IPS-18a (cell line): Measurements from ENCODE around the gene BCDIN3D.
"Not testable (repeated sequence)": the region's sequence is repeated elsewhere in the genome, so short reads cannot be mapped to it uniquely, and the experiment has no call there.

Experiments
- H3K27ac ChIP-seq: one replicate; pipeline ENCODE4 v1.5.1; 2013; ENCODE audit warnings: low read length
- H3K27me3 ChIP-seq: one replicate; pipeline ENCODE4 v1.6.1; 2013; ENCODE audit warnings: mild to moderate bottlenecking, low read length; ENCODE audit not compliant: control insufficient read depth, insufficient read depth
- H3K36me3 ChIP-seq: one replicate; pipeline ENCODE4 v1.6.1; 2013; ENCODE audit warnings: low read depth, low read length; ENCODE audit not compliant: control insufficient read depth
- H3K4me1 ChIP-seq: one replicate; pipeline ENCODE4 v1.6.1; 2013; ENCODE audit warnings: low read depth, low read length; ENCODE audit not compliant: control insufficient read depth
- H3K4me3 ChIP-seq: one replicate; pipeline ENCODE4 v1.5.1; 2013; ENCODE audit warnings: low read length
- H3K9ac ChIP-seq: one replicate; pipeline ENCODE4 v1.6.1; 2013; ENCODE audit warnings: mild to moderate bottlenecking, low read length, moderate library complexity
- H3K9me3 ChIP-seq: one replicate; pipeline ENCODE4 v1.6.1; 2013; ENCODE audit warnings: low read depth, low read length; ENCODE audit not compliant: control insufficient read depth

Gene BCDIN3D

DNA sequence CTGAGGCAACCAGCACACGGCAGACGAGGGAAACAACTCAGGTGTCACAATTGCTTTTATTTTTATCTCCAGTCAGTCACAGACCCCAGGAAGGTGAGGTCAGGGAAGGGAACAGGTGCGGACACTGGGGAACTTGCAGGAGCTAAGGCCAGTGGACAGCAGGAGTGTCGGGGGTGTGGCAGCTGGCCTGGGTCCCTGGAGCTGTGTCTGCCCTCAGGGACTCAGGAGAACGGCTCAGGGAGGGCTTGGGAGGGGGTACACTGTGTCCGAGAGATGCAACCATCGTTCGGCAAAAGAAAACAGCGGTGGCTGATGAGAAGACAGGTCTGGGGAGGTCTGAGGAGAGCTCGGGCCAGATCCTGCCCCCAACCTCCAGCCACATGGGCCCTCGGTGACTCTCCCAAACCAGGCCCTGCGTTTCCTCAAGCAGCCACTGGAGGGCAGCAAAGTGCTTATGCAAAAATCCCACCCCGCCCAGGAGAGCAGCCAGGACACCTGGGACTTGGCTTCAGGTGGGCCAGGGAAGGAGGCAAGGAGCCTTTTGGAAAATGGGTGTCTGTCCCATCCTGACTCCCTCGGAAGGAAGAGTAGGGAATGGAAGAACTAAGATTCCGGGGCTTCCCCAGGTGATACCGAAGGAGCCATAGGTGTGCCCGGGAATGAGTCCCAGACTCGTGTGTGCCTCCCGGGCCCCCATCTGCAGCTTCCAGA lies 24.1 kb upstream of the BCDIN3D start:
- Histone ChIP-seq H3K9me3 (no peaks in the 10 kb centered on the region), H3K4me3 (no peak overlapping the region), H3K27ac (no peak overlapping the region), H3K36me3 (no peaks in the 10 kb centered on the region), H3K4me1 (no peaks in the 10 kb centered on the region), H3K27me3 (no peaks in the 10 kb centered on the region), H3K9ac (no peak overlapping the region)

DNA sequence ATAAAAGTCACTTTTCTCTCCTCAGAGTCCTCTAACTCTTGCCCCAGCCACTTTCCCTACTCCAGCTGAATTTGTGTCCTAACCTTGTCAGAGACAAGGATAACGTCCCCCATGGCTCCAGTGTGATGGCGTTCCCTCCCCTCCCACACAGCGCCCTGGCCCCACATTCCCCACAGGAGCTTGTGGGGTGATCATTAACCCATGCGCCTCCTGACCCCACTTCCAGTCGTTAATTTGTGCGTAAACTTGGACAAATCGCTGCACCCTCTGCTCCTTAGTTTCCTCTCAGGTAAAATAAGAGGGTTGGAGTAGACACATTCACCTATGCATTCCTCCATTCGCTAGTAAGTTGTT lies 22.9 kb upstream of the BCDIN3D start:
- no peak overlapping the region for H3K4me3 ChIP-seq
- no peaks in the 10 kb centered on the region for H3K27me3 ChIP-seq
- H3K9ac ChIP-seq: no peak overlapping the region
- no peaks in the 10 kb centered on the region for H3K36me3 ChIP-seq
- H3K4me1 ChIP-seq: no peaks in the 10 kb centered on the region
- no peak overlapping the region for H3K27ac ChIP-seq
- H3K9me3 ChIP-seq: no peaks in the 10 kb centered on the region

DNA sequence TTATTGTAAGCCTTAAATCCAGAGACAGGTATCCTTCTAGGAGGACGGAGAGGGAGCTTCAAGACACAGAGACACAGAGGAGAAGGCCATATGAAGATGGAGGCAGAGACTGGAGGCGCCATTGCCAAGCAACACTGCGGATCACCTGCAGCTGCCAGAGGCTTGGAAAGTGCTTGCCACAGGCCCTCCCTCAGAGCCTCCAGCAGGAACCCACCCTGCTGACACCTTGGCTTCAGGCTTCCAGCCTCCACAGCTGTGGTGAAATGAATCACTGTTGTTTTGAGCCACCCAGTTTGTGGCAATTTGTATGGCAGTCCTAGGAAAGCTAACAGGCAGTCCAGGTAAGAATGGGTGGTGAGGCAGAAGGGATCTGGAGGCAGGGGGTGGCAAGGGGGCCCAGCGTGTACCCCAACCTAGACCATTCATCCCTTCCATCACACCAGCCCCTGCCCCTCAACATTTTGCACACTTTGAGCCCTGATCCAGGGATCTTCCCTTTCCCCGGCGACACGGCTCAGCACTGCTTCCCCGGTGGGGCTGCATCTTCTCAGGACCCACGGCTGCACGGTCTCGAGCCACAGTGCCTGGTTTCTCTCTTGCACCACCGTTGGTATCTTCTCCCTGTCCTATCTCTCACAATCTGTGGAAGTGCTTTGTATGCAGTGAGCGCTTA lies 22.3 kb upstream of the BCDIN3D start:
- no peak overlapping the region for H3K27ac ChIP-seq
- no peaks in the 10 kb centered on the region for H3K9me3 ChIP-seq
- H3K9ac ChIP-seq: no peak overlapping the region
- H3K27me3 ChIP-seq: no peaks in the 10 kb centered on the region
- no peaks in the 10 kb centered on the region for H3K4me1 ChIP-seq
- H3K36me3 ChIP-seq: no peaks in the 10 kb centered on the region
- no peak overlapping the region for H3K4me3 ChIP-seq

DNA sequence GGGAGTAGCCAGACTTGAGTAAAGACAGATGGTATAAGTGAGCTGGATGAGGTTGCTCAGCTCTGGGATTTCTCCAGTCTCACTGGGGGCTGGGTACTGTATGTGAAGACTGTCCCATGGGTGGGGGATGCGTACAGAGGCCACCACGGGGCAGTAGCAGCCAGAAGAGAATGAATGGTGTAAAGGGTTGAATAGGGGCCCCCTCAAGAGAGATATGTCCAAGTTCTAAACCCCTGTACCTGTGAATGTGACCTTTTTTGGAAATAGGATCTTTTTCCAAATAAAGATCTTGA lies 21.8 kb upstream of the BCDIN3D start:
- no peak overlapping the region for H3K27ac ChIP-seq
- no peaks in the 10 kb centered on the region for H3K36me3 ChIP-seq
- no peak overlapping the region for H3K9ac ChIP-seq
- H3K9me3 ChIP-seq: no peaks in the 10 kb centered on the region
- H3K4me1 ChIP-seq: no peaks in the 10 kb centered on the region
- no peaks in the 10 kb centered on the region for H3K27me3 ChIP-seq
- no peak overlapping the region for H3K4me3 ChIP-seq

DNA sequence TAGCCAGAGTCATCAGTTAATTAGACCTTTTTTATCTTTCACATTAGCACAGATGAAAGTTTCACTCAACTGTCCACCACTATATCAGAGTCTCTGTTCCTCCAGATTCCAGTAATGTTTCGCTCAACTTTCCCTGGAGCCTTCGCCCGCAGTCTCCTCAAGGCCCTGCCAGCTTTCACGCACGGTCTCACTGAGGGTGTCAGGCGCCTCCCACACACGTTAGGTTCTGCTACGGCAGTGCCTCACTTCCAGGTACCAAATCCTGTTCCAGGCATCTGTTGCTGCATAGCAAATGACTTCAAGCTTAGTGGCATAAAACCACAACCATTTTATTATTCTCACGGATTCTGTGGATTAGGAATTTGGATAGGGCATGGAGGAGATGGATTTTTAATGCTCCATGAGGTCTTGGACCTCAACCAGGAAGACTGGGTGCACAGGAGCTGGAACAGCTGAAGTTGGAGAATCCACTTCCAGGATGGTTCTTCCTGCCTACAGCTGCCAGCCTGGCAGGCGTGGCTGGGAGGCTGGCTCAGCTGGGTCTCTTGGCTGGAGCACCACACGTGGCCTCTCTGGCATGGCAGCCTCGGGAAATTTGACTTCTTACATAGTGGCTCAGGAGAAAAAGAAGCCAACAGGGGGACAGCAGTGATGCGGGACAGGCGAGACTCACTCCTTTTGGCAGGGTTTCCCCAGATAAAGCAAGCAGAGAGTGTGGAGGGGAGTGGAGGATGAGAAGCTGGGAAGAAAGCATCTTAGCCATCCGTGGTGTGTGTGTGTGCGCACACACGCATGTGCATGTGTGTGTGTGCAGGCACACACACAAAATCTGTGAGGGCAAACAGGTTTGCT lies 21.3 kb upstream of the BCDIN3D start:
- H3K9me3 ChIP-seq: no peaks in the 10 kb centered on the region
- no peaks in the 10 kb centered on the region for H3K4me1 ChIP-seq
- no peak overlapping the region for H3K4me3 ChIP-seq
- no peaks in the 10 kb centered on the region for H3K27me3 ChIP-seq
- no peak overlapping the region for H3K27ac ChIP-seq
- H3K9ac ChIP-seq: no peak overlapping the region
- no peaks in the 10 kb centered on the region for H3K36me3 ChIP-seq

DNA sequence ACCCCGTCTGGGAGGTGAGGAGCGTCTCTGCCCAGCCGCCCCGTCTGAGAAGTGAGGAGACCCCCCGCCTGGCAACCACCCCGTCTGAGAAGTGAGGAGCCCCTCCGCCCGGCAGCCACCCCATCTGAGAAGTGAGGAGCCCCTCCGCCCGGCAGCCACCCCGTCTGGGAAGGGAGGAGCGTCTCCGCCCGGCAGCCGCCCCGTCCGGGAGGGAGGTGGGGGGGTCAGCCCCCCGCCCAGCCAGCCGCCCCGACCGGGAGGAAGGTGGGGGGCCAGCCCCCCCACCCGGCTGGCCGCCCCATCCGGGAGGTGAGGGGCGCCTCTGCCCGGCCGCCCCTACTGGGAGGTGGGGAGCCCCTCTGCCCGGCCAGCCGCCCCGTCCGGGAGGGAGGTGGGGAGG lies 18.0 kb upstream of the BCDIN3D start:
- not testable (repeated sequence) for H3K36me3 ChIP-seq, H3K27ac ChIP-seq, H3K4me1 ChIP-seq, H3K27me3 ChIP-seq, H3K9me3 ChIP-seq, H3K9ac ChIP-seq, H3K4me3 ChIP-seq

DNA sequence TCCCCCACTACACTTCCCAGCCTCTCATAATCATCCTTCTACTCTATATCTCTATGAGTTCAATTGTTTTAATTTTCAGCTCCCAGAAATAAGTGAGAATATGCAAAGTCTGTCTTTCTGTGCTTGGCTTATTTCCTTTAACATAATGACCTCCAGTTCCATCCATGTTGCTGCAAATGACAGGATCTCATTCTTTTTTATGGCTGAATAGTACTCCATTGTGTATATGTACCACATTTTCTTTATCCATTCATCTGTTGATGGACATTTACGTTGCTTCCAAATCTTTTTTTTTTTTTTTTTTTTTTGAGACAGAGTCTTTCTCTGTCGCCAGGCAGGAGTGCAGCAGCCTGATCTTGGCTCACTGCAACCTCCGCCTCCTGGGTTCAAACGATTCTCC lies 13.0 kb upstream of the BCDIN3D start:
- not testable (repeated sequence) for H3K27ac ChIP-seq, H3K4me1 ChIP-seq, H3K9ac ChIP-seq, H3K9me3 ChIP-seq, H3K27me3 ChIP-seq, H3K36me3 ChIP-seq, H3K4me3 ChIP-seq

DNA sequence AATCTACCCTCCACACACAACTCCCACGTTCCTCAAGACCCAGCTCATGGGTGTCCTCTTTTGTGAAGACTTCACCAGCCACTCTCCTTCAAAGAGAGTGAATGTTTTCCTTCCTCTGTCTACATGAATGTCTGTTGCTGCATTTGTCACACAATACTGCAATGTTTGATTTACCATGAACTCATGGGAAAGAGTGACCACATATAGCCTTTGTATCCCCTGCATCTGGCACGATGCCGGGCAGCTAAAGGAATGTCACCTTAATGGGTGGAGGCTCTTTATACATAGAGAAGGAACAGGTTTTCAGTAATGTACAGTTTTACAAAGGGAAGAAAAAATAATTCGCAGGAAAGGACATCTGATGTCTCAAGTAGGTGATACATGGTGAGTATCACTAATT lies 12.1 kb upstream of the BCDIN3D start:
- no peak overlapping the region for H3K4me3 ChIP-seq
- no peaks in the 10 kb centered on the region for H3K4me1 ChIP-seq
- H3K27me3 ChIP-seq: no peaks in the 10 kb centered on the region
- H3K9me3 ChIP-seq: no peaks in the 10 kb centered on the region
- H3K9ac ChIP-seq: no peak overlapping the region
- H3K27ac ChIP-seq: no peak overlapping the region
- no peaks in the 10 kb centered on the region for H3K36me3 ChIP-seq

DNA sequence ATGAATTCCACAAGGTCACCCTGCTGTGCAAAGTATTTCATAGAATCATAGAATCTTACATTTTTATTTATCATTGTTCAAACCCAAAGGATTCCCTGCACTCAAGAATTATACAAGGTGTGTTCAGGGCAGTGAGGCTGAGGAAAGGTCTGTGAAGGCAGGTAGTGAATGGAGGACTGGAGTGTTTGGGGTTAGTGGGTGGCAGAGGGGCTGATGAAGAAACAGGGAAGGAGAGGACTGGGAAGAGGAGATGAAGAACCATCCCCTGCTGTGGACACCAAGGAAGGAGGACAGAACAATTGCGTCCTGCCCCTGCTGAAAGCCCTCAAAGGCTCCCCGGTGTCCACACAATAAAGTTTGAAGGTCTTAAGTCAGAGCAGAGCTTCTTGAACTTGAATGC lies 10.8 kb upstream of the BCDIN3D start:
- H3K36me3 ChIP-seq: no peaks in the 10 kb centered on the region
- no peak overlapping the region for H3K9ac ChIP-seq
- no peaks in the 10 kb centered on the region for H3K9me3 ChIP-seq
- H3K4me1 ChIP-seq: no peaks in the 10 kb centered on the region
- H3K27ac ChIP-seq: no peak overlapping the region
- no peaks in the 10 kb centered on the region for H3K27me3 ChIP-seq
- no peak overlapping the region for H3K4me3 ChIP-seq

DNA sequence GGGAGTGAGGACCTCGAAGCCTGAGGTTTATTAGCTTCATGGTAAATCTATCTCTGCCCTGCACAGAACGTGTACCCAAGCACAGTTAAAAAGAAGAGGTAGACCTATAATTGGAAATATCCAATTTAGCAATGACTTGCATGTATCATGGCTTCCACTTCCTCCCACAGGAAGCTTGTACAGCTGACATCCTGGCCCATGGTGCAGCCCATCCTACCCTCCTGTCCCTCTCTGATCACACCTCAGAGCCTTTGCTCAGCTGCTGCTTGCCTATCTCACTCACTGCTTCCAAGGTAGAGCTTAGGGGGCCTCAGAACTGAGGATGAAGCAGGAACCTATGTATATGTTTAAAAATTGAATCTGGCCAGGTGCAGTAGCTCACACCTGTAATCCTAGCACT lies 4.3 kb upstream of the BCDIN3D start:
- Histone ChIP-seq H3K27me3 (peaks cover 6% of the 10 kb centered on the region), H3K4me3 (no peak overlapping the region), H3K4me1 (peaks cover 5% of the 10 kb centered on the region), H3K9me3 (no peaks in the 10 kb centered on the region), H3K36me3 (no peaks in the 10 kb centered on the region), H3K27ac (no peak overlapping the region), H3K9ac (no peak overlapping the region)

DNA sequence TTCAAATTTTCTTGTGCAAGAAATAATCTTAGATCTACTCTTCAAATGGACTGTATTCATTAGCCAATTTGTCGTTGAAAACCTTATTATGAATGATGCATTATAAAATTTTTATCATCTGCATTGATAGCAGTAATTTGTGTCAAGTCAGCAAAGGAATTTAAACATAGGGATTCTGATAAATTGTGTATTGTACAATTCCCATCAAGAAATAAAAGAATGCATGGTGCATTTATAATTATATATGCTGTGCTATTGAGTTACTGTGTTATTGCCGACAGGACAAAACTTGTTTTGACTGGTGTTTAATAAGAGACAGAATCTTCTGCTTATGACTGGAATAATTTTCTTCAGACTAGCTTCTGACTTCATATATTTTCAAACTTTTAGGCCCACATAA lies 3.1 kb upstream of the BCDIN3D start:
- H3K9ac ChIP-seq: no peak overlapping the region
- no peaks in the 10 kb centered on the region for H3K36me3 ChIP-seq
- H3K27ac ChIP-seq: no peak overlapping the region
- no peak overlapping the region for H3K4me3 ChIP-seq
- peaks cover 6% of the 10 kb centered on the region for H3K27me3 ChIP-seq
- peaks cover 5% of the 10 kb centered on the region for H3K4me1 ChIP-seq
- no peaks in the 10 kb centered on the region for H3K9me3 ChIP-seq
